Measurements from ENCODE around the gene FILIP1L. TPM values are rescaled to one million over a fixed set of nuclear protein-coding genes. Genes with fewer than 3 reads are reported as not detected.

The FILIP1L gene
- total and polyA plus RNA-seq, 2 of the 4 experiments (the other 2 are of a cell fraction): 11.5 to 19.9 TPM

GRCh38 chr3:99878005-99878404, 236.3 kb downstream of the FILIP1L start:
- H3K4ac ChIP-seq (ENCODE audit: low read depth, low read length): no peak overlapping the region
- no peak overlapping the region for H2BK20ac ChIP-seq (ENCODE audit: low read depth, low read length)
- no peaks in the 10 kb centered on the region for H3K27me3 ChIP-seq (ENCODE audit: control insufficient read depth, insufficient read depth, low read length)
- ATAC-seq (ENCODE audit: low read depth) (peak; percentile 25), DNase-seq (peak; percentile 88)
- H3K9ac ChIP-seq (ENCODE audit: low read depth, low read length): no peak overlapping the region
- TF ChIP-seq FOS (IDR thresholded peaks at IDR 0.05; ENCODE audit: low read depth, low read length): peak; percentile 72
- TF ChIP-seq MXI1 (IDR thresholded peaks at IDR 0.05; ENCODE audit: borderline replicate concordance, low read depth, low read length): no peak
- TF ChIP-seq MAFK (IDR thresholded peaks at IDR 0.05; ENCODE audit: low read depth, low read length): no peak
- TF ChIP-seq NFE2L2 (IDR thresholded peaks at IDR 0.05; ENCODE audit: low read depth, low read length): peak; percentile 49
- in situ Hi-C loops (cut with MboI; ENCODE audit: low sequenced_read_pairs): no loop called here
- H2BK120ac ChIP-seq (ENCODE audit: low read depth, low read length): no peak overlapping the region
- no peaks in the 10 kb centered on the region for H3K36me3 ChIP-seq (ENCODE audit: control insufficient read depth, insufficient read depth, low read length)
- H2BK5ac ChIP-seq (ENCODE audit: low read depth, low read length, poor library complexity, severe bottlenecking): peak overlapping the region; percentile 45
- no peak overlapping the region for H3K56ac ChIP-seq (ENCODE audit: extremely low read depth, insufficient read depth, low read length)
- H4K8ac ChIP-seq (ENCODE audit: low read depth in 2 of 2, low read length in 2 of 2): no peak overlapping the region; a peak in 1 of 4 replicates
- no peak overlapping the region for H3K14ac ChIP-seq (replicated peaks; ENCODE audit: low read depth, low read length)
- no CpG with 5 or more reads among the region's 1 CpG for WGBS, 2 experiments (ENCODE audit: extremely low coverage in 2 of 2, insufficient read length in 1 of 2)
- no peaks in the 10 kb centered on the region for H3K9me1 ChIP-seq (ENCODE audit: insufficient read depth, low read length)
- H4K20me1 ChIP-seq (ENCODE audit: insufficient read depth, low read length): 0 out of 2 replicates have a peak, but pooled peaks cover 6% of the 10 kb centered on the region
- CTCF ChIA-PET: interaction anchor here (0.7 to 1.0 kb wide), 2 partner anchors 199 to 376 kb away, joined by 3 to 4 read pairs; no protein-coding TSS in a partner anchor
- H3K4me2 ChIP-seq (ENCODE audit: low read depth, low read length): no peak overlapping the region
- H2AK9ac ChIP-seq (replicated peaks; ENCODE audit: low read depth, low read length, poor library complexity): no peak overlapping the region
- no peak overlapping the region for H3K23ac ChIP-seq (ENCODE audit: low read depth, low read length)
- BruUV-seq (replicated peaks): no TSS peak
- H3K9me3 ChIP-seq (ENCODE audit: control insufficient read depth, insufficient read depth, low read length): no peaks in the 10 kb centered on the region
- no peak overlapping the region for H2AK5ac ChIP-seq (ENCODE audit: low read depth, low read length)
- no peak overlapping the region for H2BK15ac ChIP-seq (ENCODE audit: low read depth, low read length)
- intact Hi-C loops (cut with micrococcal nuclease): loop anchor here (5.0 kb wide), 1 partner anchor 59 kb away; no protein-coding TSS in a partner anchor
- H3K79me1 ChIP-seq (ENCODE audit: low read depth in 1 of 2, low read length in 2 of 2): peaks cover 0 to 16% of the 10 kb centered on the region in 2 experiments; a peak in 3 of 4 replicates
- no peak overlapping the region for H3K4me3 ChIP-seq (ENCODE audit: insufficient read depth, low read depth, low read length)
- H3K4me1 ChIP-seq (ENCODE audit: control insufficient read depth, insufficient read depth, low read length): no peaks in the 10 kb centered on the region; the same call in 1 of the 2 replicates
- dilution Hi-C loops (cut with HindIII; ENCODE audit: low sequenced_read_pairs, unreplicated experiment): no loop called here
- H4K91ac ChIP-seq (ENCODE audit: insufficient read depth, low read depth, low read length): no peak overlapping the region
- POLR2A ChIA-PET (ENCODE audit: unreplicated experiment): interaction anchor here (1.1 kb wide), 1 partner anchor 24 kb away, joined by 3 read pairs; no protein-coding TSS in a partner anchor
- no peak overlapping the region for H3K27ac ChIP-seq (ENCODE audit: insufficient read depth, low read length)
- H2AFZ ChIP-seq (replicated peaks; ENCODE audit: low read length, poor library complexity): no peak overlapping the region
- H4K5ac ChIP-seq (ENCODE audit: low read depth, low read length): no peak overlapping the region
- no peak overlapping the region for H3K18ac ChIP-seq (ENCODE audit: low read depth, low read length)

All from IMR-90 (cell line).